ENCODE data around the gene CEP104.

GRCh38 chr1:3886691-3887090, 29.7 kb upstream of the CEP104 start:
- TF ChIP-seq, protein P1, sequence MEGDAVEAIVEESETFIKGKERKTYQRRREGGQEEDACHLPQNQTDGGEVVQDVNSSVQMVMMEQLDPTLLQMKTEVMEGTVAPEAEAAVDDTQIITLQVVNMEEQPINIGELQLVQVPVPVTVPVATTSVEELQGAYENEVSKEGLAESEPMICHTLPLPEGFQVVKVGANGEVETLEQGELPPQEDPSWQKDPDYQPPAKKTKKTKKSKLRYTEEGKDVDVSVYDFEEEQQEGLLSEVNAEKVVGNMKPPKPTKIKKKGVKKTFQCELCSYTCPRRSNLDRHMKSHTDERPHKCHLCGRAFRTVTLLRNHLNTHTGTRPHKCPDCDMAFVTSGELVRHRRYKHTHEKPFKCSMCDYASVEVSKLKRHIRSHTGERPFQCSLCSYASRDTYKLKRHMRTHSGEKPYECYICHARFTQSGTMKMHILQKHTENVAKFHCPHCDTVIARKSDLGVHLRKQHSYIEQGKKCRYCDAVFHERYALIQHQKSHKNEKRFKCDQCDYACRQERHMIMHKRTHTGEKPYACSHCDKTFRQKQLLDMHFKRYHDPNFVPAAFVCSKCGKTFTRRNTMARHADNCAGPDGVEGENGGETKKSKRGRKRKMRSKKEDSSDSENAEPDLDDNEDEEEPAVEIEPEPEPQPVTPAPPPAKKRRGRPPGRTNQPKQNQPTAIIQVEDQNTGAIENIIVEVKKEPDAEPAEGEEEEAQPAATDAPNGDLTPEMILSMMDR (IDR thresholded peaks at IDR 0.05; ENCODE audit: low read depth, low read length, missing input control): no peak
- TF ChIP-seq RAD21 (IDR thresholded peaks at IDR 0.05) (no peak), NR2F2 (IDR thresholded peaks at IDR 0.05) (no peak), RXRA (IDR thresholded peaks at IDR 0.05) (no peak), ZBTB33 (IDR thresholded peaks at IDR 0.05) (no peak), YY1 (IDR thresholded peaks at IDR 0.05) (no peak), HNF4A (conservative IDR thresholded peaks at IDR 0.05) (no peak), SP1 (IDR thresholded peaks at IDR 0.05) (no peak), JUND (IDR thresholded peaks at IDR 0.05) (no peak), FOXA1 (IDR thresholded peaks at IDR 0.05) (no peak)
- TF ChIP-seq, protein P2, sequence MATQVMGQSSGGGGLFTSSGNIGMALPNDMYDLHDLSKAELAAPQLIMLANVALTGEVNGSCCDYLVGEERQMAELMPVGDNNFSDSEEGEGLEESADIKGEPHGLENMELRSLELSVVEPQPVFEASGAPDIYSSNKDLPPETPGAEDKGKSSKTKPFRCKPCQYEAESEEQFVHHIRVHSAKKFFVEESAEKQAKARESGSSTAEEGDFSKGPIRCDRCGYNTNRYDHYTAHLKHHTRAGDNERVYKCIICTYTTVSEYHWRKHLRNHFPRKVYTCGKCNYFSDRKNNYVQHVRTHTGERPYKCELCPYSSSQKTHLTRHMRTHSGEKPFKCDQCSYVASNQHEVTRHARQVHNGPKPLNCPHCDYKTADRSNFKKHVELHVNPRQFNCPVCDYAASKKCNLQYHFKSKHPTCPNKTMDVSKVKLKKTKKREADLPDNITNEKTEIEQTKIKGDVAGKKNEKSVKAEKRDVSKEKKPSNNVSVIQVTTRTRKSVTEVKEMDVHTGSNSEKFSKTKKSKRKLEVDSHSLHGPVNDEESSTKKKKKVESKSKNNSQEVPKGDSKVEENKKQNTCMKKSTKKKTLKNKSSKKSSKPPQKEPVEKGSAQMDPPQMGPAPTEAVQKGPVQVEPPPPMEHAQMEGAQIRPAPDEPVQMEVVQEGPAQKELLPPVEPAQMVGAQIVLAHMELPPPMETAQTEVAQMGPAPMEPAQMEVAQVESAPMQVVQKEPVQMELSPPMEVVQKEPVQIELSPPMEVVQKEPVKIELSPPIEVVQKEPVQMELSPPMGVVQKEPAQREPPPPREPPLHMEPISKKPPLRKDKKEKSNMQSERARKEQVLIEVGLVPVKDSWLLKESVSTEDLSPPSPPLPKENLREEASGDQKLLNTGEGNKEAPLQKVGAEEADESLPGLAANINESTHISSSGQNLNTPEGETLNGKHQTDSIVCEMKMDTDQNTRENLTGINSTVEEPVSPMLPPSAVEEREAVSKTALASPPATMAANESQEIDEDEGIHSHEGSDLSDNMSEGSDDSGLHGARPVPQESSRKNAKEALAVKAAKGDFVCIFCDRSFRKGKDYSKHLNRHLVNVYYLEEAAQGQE (IDR thresholded peaks at IDR 0.05): no peak
- TF ChIP-seq, protein P3, sequence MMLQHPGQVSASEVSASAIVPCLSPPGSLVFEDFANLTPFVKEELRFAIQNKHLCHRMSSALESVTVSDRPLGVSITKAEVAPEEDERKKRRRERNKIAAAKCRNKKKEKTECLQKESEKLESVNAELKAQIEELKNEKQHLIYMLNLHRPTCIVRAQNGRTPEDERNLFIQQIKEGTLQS (IDR thresholded peaks at IDR 0.05): no peak
- TF ChIP-seq, protein P4, sequence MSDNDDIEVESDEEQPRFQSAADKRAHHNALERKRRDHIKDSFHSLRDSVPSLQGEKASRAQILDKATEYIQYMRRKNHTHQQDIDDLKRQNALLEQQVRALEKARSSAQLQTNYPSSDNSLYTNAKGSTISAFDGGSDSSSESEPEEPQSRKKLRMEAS (IDR thresholded peaks at IDR 0.05): no peak

Measured in liver (tissue), 3 donors.